ENCODE measurements around the gene PKNOX2.

The PKNOX2 gene

DNA sequence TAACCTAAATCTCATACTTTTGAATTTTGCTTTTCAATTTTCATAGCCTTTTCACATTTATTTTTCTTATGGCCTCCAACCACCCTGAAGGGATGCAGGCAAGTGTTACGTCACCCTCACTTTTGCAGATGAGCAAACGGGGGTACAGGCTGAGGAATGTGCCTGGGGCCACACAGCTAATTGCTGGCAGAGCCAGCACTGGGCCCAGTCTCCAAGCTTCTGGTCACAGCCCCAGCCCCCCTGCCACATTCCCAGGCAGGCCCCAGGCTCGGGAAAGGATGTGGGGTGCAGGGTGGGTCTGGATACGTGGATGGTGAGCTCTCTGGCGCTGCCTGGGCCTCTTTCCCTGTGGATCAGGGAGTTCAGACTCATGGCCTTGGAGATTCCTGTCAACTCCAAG is 138.6 kb downstream of the PKNOX2 start:
- DNase-seq: no peak
- TF ChIP-seq POLR2A (IDR thresholded peaks at IDR 0.05; ENCODE audit: low read length) (no peak), GATA1 (IDR thresholded peaks at IDR 0.05; ENCODE audit: low read depth, low read length) (no peak)

DNA sequence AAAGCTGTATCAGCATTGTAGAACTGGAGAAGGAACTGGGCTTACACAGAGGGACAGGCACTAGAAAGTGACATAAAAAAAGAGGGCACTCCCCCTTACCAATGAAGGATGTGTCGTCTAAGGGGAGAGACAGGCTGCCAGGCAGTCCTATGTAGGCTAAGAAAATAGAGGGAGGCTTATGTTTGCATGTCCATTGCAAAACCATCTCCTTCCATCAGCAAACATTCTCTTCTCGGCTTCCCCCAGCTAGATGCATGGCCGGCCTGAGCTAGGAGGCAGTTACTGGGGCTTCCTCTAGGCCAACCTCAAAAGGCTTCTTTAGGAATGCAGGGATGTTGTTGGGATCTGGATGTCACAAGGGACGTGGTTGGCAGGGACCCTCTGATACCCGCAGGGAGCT is 139.1 kb downstream of the PKNOX2 start:
- no peak for TF ChIP-seq GATA1 (IDR thresholded peaks at IDR 0.05; ENCODE audit: low read depth, low read length)
- TF ChIP-seq POLR2A (IDR thresholded peaks at IDR 0.05; ENCODE audit: low read length): no peak
- no peak for DNase-seq

GRCh38 chr11:125304136-125304535 is 139.6 kb downstream of the PKNOX2 start:
- DNase-seq: no peak
- no peak for TF ChIP-seq POLR2A (IDR thresholded peaks at IDR 0.05; ENCODE audit: low read length)

DNA sequence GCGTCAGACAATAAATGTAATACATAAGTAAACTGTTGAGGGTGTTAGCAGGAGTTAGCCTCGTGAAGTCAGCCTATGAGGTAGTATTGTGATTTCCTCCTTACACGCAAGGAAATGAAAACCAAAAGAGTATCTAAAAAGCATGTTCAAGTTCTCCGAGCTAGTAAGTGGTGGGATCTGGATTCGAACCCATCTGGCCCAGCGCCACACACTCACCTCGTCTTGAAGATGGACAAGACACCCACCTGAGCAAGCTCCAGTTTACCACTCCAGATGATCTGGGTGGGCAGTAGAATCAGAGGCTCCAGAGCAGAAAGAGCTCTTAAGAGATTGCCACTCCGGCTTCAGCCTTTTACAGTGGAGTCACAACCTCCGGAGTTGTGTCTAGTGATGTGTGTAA is 140.3 kb downstream of the PKNOX2 start:
- TF ChIP-seq GATA1 (IDR thresholded peaks at IDR 0.05; ENCODE audit: low read depth, low read length): no peak
- TF ChIP-seq POLR2A (IDR thresholded peaks at IDR 0.05; ENCODE audit: low read length): no peak
- DNase-seq: no peak

DNA sequence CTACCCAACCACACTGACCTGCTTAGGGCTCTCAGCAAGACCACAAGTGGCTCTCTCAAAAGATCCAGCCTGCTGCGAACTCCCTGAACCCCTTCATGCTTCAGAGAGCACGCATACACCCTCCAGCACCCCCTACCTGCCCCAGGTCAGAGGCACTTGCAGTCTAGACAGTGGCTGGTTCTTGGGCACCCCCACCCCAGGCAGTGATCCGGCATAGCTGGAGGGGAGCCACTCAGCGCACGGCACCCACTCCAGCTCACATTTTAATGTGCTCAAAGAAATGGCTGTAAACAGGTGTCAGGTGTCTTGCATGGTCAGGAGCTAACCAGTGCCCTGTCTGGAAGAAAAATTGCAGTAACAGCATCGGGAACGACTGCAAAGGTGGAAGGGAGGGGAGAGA is 140.8 kb downstream of the PKNOX2 start:
- TF ChIP-seq GATA1 (IDR thresholded peaks at IDR 0.05; ENCODE audit: low read depth, low read length) (no peak), POLR2A (IDR thresholded peaks at IDR 0.05; ENCODE audit: low read length) (no peak)
- DNase-seq: no peak

DNA sequence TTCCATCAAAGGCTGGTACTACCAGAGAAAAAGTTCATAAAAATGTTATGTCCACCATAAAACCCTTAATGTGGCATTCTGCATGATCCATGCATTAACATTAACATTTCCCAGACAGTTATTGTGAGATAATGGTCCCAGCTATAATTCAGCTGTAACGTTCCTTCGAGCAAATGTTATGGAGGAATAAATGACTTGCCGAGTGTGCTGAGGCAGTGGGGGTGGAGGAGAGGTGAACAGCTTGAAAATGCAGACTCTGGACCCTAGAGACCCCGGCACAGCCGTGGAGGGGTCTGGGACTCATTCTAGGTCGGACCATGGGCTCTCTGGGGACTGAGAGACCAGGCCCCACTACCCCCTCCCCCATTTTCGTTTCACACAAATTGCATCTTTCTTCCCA is 141.9 kb downstream of the PKNOX2 start:
- DNase-seq: no peak
- no peak for TF ChIP-seq GATA1 (IDR thresholded peaks at IDR 0.05; ENCODE audit: low read depth, low read length)
- no peak for TF ChIP-seq POLR2A (IDR thresholded peaks at IDR 0.05; ENCODE audit: low read length)

- TF ChIP-seq POLR2A (IDR thresholded peaks at IDR 0.05; ENCODE audit: low read length): no peak
- TF ChIP-seq GATA1 (IDR thresholded peaks at IDR 0.05; ENCODE audit: low read depth, low read length): no peak
- no peak for DNase-seq
Observed at GRCh38 chr11:125308246-125308645, 143.7 kb downstream of the PKNOX2 start.

DNA sequence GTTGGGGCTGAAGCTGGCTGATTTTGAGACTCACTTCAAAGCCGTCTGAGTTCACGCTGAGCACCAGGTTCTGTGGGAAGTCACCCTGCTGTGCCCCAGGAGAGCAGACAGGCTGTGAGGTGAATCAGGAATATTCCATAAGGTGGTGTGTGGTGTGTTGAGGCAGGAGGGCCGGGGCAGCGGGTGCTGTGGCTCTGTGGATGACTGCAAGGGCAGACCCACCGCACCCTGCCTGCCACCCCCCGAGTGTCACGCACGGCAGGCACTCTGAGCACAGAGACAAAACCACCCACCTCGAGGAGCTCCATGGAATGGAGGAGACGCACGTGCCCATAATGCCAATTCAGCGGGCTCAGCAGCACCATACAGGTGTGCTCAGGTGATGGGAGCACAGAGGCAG is 147.8 kb downstream of the PKNOX2 start:
- TF ChIP-seq POLR2A (IDR thresholded peaks at IDR 0.05; ENCODE audit: low read length): no peak
- TF ChIP-seq GATA1 (IDR thresholded peaks at IDR 0.05; ENCODE audit: low read depth, low read length): no peak
- no peak for DNase-seq

DNA sequence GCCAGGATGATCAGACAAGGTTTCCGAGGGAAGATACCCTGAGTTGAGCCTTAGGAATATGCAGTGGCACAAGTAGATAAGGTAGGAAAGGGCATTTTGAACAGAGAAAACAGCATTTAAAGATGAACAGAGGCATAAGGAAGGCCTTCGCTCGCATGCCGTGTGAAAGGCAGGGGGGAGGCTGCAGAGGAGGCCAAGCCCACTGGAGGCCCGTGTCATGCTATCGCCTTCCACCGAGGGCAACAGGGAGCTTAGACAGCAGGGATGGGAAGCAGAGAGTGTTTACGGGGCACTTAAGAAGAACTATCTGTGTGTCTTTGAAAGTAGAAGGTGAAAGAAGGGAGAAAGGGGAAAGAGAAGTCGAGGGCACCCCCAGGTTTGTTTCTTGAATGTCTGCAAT is 148.3 kb downstream of the PKNOX2 start:
- TF ChIP-seq POLR2A (IDR thresholded peaks at IDR 0.05; ENCODE audit: low read length) (no peak), GATA1 (IDR thresholded peaks at IDR 0.05; ENCODE audit: low read depth, low read length) (no peak)
- no peak for DNase-seq

- DNase-seq: no peak
- TF ChIP-seq GATA1 (IDR thresholded peaks at IDR 0.05; ENCODE audit: low read depth, low read length) (no peak), POLR2A (IDR thresholded peaks at IDR 0.05; ENCODE audit: low read length) (no peak)
Observed at GRCh38 chr11:125313271-125314219, 149.0 kb downstream of the PKNOX2 start.

DNA sequence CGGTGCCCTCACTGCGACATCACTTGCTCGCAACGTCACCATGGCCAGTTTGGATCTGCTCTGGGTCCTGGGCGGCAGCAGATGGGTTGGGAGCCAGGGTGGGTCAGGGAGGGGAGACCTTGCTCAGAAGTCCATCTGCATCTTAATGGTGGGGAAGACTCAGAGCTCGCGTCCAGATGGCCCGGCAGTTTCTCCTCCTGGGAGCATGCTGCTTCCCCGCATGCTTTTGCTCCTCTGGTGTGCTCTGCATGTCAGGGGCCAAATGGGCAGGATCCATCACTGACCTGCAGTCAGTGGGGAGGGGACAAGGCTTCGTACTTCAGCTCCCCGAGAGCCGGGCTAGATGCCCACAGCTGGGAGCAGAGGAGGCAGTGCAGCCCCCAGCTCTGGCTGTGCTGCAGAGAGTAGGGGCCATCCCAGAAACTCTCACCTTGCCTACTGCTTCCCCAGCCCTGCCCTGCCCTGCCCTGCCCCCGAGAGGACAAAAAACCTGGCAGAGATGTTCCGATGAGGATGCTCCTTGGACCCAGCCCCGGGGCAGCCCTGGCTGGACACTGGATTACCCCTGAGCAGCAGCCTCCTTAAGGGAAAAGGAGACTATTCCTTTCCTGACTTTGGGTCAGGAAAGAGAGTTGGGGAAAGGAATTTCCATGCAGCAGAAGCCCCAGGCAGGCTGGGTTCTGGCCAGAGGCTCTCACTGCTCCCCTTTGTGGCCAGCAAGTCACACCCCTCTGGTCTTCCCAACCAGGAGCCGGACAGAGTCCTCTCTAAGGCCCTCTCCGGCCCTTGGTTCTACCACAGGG is 149.9 kb downstream of the PKNOX2 start:
- DNase-seq: no peak
- TF ChIP-seq GATA1 (IDR thresholded peaks at IDR 0.05; ENCODE audit: low read depth, low read length) (no peak), POLR2A (IDR thresholded peaks at IDR 0.05; ENCODE audit: low read length) (no peak)

GRCh38 chr11:125315079-125315740 is 150.7 kb downstream of the PKNOX2 start:
- no peak for DNase-seq
- TF ChIP-seq GATA1 (IDR thresholded peaks at IDR 0.05; ENCODE audit: low read depth, low read length) (no peak), POLR2A (IDR thresholded peaks at IDR 0.05; ENCODE audit: low read length) (no peak)

GRCh38 chr11:125317416-125317815 is 152.9 kb downstream of the PKNOX2 start:
- TF ChIP-seq POLR2A (IDR thresholded peaks at IDR 0.05; ENCODE audit: low read length) (no peak), GATA1 (IDR thresholded peaks at IDR 0.05; ENCODE audit: low read depth, low read length) (no peak)
- DNase-seq: no peak

DNA sequence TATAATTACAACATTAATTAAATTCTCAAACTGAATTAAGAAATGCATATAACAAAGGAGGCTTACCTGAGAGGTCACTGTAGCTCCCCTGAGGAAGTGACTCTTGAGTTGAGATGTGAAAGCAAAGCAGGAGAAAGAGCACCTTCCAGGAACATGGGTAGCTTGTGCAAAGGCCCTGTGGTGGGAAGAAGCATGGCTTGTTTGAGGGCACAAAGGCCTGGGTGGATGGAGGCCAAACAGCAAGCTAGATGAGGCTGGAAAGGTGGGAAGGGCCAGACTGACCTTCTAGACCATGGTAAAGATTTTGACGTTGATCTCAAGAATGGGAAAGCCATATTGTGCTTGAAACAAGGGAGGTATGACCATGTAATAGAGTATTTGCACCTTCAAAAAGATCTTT is 155.1 kb downstream of the PKNOX2 start:
- DNase-seq: no peak
- no peak for TF ChIP-seq GATA1 (IDR thresholded peaks at IDR 0.05; ENCODE audit: low read depth, low read length)
- TF ChIP-seq POLR2A (IDR thresholded peaks at IDR 0.05; ENCODE audit: low read length): no peak
